IPS DF 6.9 (cell line): ENCODE results near the gene DCTN2.
"Not testable (repeated sequence)": the region's sequence is repeated elsewhere in the genome, so short reads cannot be mapped to it uniquely, and the experiment has no call there.

Experiments used
- DNase-seq: peaks from one replicate; pipeline ENCODE4 v3.0.0-alpha.2; 2013; ENCODE audit warnings: low read depth, low spot score
- H3K27ac ChIP-seq: one replicate; pipeline ENCODE4 v1.5.1; 2013; ENCODE audit warnings: low read length, control low read depth
- H3K27me3 ChIP-seq: 2 replicates; pipeline ENCODE4 v1.6.1; 2013; ENCODE audit warnings: mild to moderate bottlenecking, low read length; ENCODE audit not compliant: control insufficient read depth, insufficient read depth
- H3K36me3 ChIP-seq: 2 replicates; pipeline ENCODE4 v1.6.1; 2013; ENCODE audit warnings: low read length; ENCODE audit not compliant: control insufficient read depth, insufficient read depth
- H3K4me1 ChIP-seq: 2 replicates; pipeline ENCODE4 v1.6.1; 2013; ENCODE audit warnings: low read length; ENCODE audit not compliant: control insufficient read depth, insufficient read depth
- H3K4me3 ChIP-seq: 2 replicates; pipeline ENCODE4 v1.5.1; 2013; ENCODE audit warnings: mild to moderate bottlenecking, low read length
- H3K9me3 ChIP-seq: 2 replicates; pipeline ENCODE4 v1.6.1; 2013; ENCODE audit warnings: low read length, inconsistent platforms; ENCODE audit not compliant: control insufficient read depth, insufficient read depth
- WGBS: extraction: QIAGEN DNeasy Blood & Tissue Kit; methylation state at CpG from one replicate; pipeline ENCODE4 v1.1.7; 2013; ENCODE audit warnings: mixed read lengths, missing lambda C conversion rate; ENCODE audit not compliant: insufficient read length, insufficient coverage; 5-methylcytosine and 5-hydroxymethylcytosine counted together

Gene DCTN2

DNA sequence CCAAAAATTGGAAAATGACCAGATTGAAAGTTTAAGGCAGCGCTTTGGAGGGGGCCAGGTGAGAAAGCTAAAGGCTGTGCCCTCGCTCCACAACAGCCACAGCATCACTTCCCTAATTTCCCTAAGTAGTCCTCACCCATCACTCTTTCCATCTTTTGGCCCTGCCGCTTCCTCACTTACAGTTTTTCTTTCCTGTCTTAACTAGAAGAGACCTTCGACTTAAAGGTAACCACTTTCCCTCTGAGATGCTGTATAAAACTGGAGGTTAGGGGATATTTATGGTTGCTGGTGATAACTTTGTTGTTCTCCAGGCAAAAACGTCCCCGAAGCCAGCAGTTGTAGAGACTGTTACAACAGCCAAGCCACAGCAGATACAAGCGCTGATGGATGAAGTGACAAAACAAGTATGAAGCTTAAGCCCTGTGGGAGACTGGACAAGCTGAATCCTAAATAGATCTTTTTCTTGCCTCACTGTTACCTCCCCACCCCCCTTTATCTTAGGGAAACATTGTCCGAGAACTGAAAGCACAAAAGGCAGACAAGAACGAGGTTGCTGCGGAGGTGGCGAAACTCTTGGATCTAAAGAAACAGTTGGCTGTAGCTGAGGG, 31.0 kb downstream of the DCTN2 start:
- Histone ChIP-seq H3K4me3 (no peak overlapping the region), H3K9me3 (no peaks in the 10 kb centered on the region), H3K27me3 (no peaks in the 10 kb centered on the region), H3K27ac (no peak overlapping the region), H3K4me1 (no peaks in the 10 kb centered on the region), H3K36me3 (peaks cover 50% of the 10 kb centered on the region)
- WGBS, result no CpG with 5 or more reads among the region's 11 CpGs
- no peak for DNase-seq

DNA sequence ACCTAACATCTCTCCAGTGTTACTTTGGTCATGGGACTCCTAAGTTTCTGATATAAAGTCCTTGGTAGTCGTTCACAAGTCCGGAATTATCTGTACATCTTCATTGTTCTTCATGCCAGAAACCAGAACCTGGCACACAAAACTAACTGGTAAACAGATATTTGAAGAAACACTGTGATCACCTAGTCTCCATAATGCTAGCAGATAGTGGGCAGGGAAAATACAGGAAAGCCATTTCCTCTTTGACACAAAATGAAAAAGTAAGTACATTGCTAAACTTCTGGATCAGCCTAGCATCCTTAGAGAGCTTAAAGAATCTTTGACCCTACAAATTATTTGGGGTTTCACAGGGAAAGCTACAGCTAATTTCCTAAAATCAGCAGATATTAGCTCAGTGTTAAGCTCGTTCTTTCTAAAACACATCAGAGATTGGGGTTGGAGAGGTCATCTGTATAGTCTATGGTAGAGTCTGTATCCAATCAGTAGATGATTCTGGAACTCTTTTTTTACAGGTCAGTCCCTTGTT, 31.5 kb downstream of the DCTN2 start:
- no CpG with 5 or more reads among the region's 3 CpGs for WGBS
- no peak overlapping the region for H3K27ac ChIP-seq
- H3K4me1 ChIP-seq, result no peaks in the 10 kb centered on the region
- H3K36me3 ChIP-seq, result peaks cover 50% of the 10 kb centered on the region
- no peak for DNase-seq
- no peaks in the 10 kb centered on the region for H3K9me3 ChIP-seq
- H3K27me3 ChIP-seq, result no peaks in the 10 kb centered on the region
- no peak overlapping the region for H3K4me3 ChIP-seq

DNA sequence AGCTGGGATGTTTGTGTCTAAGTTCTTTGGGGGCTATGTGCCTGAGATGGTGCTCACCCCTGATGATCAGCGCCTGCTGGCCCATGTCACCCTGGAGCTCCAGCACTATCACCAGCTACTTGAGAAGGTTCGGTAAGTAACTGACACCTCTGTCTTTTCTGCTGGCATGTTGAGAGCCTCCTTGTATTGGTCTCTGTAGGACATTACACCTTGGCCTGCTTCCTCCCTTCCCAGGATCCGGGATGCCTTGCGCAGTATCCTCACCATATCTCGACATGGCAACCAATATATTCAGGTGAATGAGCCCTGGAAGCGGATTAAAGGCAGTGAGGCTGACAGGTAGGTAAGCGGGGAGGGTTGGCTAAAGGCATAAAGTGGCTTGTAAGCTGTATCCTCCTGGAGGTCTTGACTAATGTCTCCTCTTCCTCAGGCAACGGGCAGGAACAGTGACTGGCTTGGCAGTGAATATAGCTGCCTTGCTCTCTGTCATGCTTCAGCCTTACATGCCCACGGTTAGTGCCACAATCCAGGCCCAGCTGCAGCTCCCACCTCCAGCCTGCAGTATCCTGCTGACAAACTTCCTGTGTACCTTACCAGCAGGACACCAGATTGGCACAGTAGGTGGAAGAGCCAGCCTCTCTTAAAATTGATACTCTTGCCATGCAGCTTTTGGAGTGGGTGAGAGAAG, 32.1 kb downstream of the DCTN2 start:
- no peaks in the 10 kb centered on the region for H3K4me1 ChIP-seq
- no peak overlapping the region for H3K4me3 ChIP-seq
- H3K9me3 ChIP-seq, result no peaks in the 10 kb centered on the region
- DNase-seq, result no peak
- H3K27me3 ChIP-seq, result no peaks in the 10 kb centered on the region
- no CpG with 5 or more reads among the region's 9 CpGs for WGBS
- peaks cover 50% of the 10 kb centered on the region for H3K36me3 ChIP-seq
- no peak overlapping the region for H3K27ac ChIP-seq

DNA sequence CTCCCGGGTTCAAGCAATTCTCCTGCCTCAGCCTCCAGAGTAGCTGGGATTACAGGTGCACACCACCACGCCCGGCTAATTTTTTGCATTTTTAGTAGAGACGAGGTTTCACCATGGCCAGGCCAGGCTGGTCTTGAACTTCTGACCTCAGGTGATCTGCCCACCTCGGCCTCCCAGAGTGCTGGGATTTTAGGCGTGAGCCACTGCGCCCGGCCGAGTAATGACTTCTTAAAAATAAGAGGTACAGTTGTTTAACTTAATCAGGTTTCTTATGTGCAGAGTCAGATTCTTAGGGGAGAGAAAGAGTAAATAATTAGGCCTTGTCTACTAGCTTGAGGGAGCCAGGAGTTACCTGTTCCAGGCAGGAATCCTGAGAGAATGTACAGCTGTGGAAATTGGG, 32.7 kb downstream of the DCTN2 start:
- not testable (repeated sequence) for H3K27me3 ChIP-seq, H3K4me1 ChIP-seq, DNase-seq, H3K9me3 ChIP-seq, H3K4me3 ChIP-seq, H3K27ac ChIP-seq
- H3K36me3 ChIP-seq, result peaks cover 50% of the 10 kb centered on the region
- WGBS, result no CpG with 5 or more reads among the region's 9 CpGs

DNA sequence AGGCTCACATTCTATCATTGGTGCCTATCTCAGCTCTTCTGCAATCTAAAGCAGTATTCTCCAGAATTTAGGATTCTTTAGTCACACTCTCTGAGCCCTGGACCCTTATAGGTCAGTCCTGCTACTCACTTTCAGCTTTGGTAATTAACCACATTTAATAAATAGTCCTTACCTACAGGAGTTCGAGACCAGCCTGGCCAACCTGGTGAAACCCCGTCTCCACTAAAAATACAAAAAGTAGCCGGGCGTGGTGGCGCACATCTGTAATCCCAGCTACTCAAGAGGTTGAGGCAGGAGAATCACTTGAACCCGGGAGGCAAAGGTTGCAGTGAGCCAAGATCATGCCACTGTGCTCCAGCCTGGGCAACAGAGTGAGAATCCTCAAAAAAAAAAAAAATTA, 33.3 kb downstream of the DCTN2 start:
- not testable (repeated sequence) for H3K4me1 ChIP-seq, H3K27ac ChIP-seq, H3K4me3 ChIP-seq, H3K27me3 ChIP-seq, DNase-seq, H3K9me3 ChIP-seq
- WGBS, result no CpG with 5 or more reads among the region's 6 CpGs
- H3K36me3 ChIP-seq, result peaks cover 50% of the 10 kb centered on the region

DNA sequence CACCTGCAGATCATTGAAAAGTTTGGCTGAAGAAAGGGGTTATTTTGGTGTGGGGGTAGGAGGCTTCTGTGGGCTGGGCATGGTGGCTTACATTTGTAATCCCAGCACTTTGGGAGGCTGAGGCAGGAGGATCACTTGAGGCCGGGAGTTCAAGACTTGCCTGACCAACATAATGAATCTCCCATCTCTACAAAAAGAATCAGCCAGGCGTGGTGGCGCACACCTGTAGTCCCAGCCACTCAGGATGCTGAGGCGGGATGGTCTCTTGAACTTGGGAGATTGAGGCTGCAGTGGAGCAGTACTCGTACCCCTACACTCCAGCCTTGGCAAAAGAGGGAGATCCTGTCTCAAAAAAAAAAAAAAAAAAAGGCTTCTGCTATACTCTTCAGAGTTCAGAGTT, 33.7 kb downstream of the DCTN2 start:
- Histone ChIP-seq H3K27ac (no peak overlapping the region), H3K4me3 (no peak overlapping the region), H3K4me1 (no peaks in the 10 kb centered on the region), H3K27me3 (no peaks in the 10 kb centered on the region), H3K9me3 (no peaks in the 10 kb centered on the region), H3K36me3 (peaks cover 50% of the 10 kb centered on the region)
- DNase-seq, result no peak
- WGBS, result no CpG with 5 or more reads among the region's 5 CpGs

DNA sequence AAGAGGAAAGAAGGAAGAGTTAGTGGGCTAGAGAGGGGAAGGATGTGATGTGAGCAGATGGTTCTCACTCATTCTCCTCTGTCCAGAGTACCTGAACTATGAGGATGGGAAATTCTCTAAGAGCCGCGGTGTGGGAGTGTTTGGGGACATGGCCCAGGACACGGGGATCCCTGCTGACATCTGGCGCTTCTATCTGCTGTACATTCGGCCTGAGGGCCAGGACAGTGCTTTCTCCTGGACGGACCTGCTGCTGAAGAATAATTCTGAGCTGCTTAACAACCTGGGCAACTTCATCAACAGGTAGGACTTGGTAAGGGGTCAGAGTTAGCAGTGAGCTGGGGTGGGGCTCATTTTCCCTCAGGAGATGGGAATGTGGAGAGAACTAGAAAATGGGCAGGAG, 34.3 kb downstream of the DCTN2 start:
- H3K9me3 ChIP-seq, result no peaks in the 10 kb centered on the region
- H3K36me3 ChIP-seq, result peaks cover 50% of the 10 kb centered on the region
- WGBS, result no CpG with 5 or more reads among the region's 6 CpGs
- DNase-seq, result no peak
- H3K4me1 ChIP-seq, result no peaks in the 10 kb centered on the region
- H3K4me3 ChIP-seq, result no peak overlapping the region
- no peak overlapping the region for H3K27ac ChIP-seq
- H3K27me3 ChIP-seq, result no peaks in the 10 kb centered on the region

DNA sequence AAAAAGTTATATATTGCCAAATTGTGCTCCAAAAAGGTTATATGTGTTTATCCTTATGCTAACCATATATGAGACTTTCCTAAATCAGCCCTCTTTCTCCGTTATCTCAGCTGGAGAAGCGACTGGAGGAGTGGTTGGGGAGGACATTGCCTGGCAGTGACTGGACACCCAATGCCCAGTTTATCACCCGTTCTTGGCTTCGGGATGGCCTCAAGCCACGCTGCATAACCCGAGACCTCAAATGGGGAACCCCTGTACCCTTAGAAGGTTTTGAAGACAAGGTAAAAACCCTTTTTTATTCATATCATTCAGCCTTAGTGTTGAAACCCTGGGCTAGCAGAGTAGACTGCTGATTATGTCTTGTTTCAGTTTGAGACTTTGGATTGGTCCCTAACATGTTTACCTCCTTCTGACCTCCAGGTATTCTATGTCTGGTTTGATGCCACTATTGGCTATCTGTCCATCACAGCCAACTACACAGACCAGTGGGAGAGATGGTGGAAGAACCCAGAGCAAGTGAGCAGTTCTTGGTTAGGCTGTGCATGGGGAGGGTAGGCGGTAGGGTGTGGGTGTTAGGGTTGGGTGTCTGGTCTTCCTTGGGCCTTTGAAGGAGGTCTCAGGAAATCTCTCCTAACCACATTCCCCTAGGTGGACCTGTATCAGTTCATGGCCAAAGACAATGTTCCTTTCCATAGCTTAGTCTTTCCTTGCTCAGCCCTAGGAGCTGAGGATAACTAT, 35.2 kb downstream of the DCTN2 start:
- peaks cover 43% of the 10 kb centered on the region for H3K36me3 ChIP-seq
- no peak for DNase-seq
- no CpG with 5 or more reads among the region's 7 CpGs for WGBS

DNA sequence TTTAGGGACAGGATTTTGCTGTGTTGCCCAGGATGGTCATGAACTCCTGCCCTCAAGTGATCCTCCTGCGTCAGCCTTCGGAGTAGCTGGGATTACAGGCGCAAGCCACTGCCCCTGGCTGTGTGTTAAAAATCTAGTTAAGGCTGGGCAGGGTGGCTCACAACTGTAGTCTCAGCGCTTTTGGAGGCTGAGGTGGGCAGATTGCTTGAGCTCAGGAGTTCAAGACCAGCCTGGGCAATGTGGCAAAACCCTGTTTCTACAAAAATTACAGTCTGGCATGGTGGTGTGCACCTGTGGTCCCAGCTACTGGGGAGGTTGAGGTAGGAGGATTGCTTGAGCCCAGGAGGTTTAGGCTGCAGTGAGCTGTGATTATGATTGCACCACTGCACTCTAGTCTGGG, 35.8 kb downstream of the DCTN2 start:
- H3K4me1 ChIP-seq, result no peaks in the 10 kb centered on the region
- no peak for DNase-seq
- H3K4me3 ChIP-seq, result no peak overlapping the region
- no CpG with 5 or more reads among the region's 4 CpGs for WGBS
- H3K27me3 ChIP-seq, result no peaks in the 10 kb centered on the region
- no peak overlapping the region for H3K27ac ChIP-seq
- no peaks in the 10 kb centered on the region for H3K9me3 ChIP-seq
- H3K36me3 ChIP-seq, result peaks cover 38% of the 10 kb centered on the region

More for the DNA sequence above, 35.2 kb downstream of the DCTN2 start:
- H3K4me3 ChIP-seq, result no peak overlapping the region
- H3K4me1 ChIP-seq, result no peaks in the 10 kb centered on the region
- no peaks in the 10 kb centered on the region for H3K9me3 ChIP-seq
- H3K27ac ChIP-seq, result no peak overlapping the region
- H3K27me3 ChIP-seq, result no peaks in the 10 kb centered on the region

DNA sequence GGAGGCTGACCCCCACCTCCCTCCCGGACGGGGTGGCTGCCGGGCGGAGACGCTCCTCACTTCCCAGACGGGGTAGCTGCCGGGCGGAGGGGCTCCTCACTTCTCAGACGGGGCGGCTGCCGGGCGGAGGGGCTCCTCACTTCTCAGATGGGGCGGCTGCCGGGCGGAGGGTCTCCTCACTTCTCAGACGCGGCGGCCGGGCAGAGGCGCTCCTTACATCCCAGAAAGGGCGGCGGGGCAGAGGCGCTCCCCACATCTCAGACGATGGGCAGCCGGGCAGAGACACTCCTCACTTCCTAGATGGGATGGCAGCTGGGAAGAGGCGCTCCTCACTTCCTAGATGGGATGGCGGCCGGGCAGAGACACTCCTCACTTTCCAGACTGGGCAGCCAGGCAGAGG, 39.2 kb downstream of the DCTN2 start:
- H3K4me1 ChIP-seq, H3K27me3 ChIP-seq, H3K9me3 ChIP-seq, H3K4me3 ChIP-seq, DNase-seq, H3K27ac ChIP-seq: not testable (repeated sequence)
- peaks cover 31% of the 10 kb centered on the region for H3K36me3 ChIP-seq
- WGBS, result no CpG with 5 or more reads among the region's 28 CpGs
